A673 (cell line): ENCODE measurements around the gene SRSF10.

Experiments used
- EZH2 ChIP-seq: fragments of 200-600 bp; sonication (generic); IDR thresholded peaks from 2 replicates; pipeline ENCODE4 v1.6.1; 2017; ENCODE audit warnings: borderline replicate concordance, low read depth, mild to moderate bottlenecking, mixed read lengths, antibody characterized with exemption, low read length; ENCODE audit not compliant: poor library complexity, severe bottlenecking
- TF ChIP-seq, protein P1 (sequence below): fragments of 300-800, 200-600 bp; sonication (generic); conservative IDR thresholded peaks from 2 replicates; pipeline ENCODE4 v1.5.1; 2017; ENCODE audit warnings: low read depth, mild to moderate bottlenecking, antibody characterized with exemption, low read length, moderate library complexity, mixed read lengths

DNA sequence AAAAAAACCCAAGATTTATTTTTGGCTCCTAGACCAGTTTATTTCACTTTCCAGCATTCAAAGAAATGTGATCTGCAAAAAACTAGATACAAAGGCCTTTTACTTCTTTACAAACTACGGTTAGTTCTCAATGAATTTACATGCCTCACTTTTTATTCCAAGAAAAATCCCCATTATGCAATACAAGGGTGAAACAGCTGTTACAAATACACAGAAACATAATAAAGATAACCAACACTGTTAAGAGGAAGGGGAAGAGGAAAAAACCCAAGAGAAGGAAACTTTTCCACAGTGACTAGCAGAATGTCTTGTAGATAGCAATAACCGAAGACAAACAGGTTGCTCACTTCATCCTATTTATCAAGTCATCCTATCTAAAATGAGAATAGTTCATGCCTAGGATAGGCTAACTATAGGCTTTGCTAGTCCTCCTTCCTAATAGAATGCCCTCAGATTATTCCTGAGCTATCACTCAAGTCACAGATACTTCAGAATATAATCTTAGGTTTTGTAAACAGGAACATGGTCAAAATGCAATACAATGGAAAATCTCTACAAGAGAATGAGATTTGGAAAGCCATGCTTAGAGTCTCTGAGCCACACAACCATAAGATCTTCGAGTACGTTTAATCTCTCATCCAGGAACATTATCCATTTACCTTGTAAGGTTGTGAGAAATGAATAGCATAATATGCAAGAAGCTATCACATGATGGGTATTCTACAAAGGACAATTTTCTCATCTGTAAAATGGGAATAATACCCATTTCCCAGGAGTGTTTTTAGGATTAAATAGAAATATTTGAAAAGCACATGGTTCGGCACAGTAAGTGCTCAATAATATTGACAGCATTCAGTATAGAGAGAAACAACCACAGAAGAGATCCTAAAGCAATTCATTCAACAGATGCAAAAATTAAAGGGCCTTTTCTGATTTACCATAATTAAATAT lies 15.1 kb downstream of the SRSF10 start:
- TF ChIP-seq, protein P1, sequence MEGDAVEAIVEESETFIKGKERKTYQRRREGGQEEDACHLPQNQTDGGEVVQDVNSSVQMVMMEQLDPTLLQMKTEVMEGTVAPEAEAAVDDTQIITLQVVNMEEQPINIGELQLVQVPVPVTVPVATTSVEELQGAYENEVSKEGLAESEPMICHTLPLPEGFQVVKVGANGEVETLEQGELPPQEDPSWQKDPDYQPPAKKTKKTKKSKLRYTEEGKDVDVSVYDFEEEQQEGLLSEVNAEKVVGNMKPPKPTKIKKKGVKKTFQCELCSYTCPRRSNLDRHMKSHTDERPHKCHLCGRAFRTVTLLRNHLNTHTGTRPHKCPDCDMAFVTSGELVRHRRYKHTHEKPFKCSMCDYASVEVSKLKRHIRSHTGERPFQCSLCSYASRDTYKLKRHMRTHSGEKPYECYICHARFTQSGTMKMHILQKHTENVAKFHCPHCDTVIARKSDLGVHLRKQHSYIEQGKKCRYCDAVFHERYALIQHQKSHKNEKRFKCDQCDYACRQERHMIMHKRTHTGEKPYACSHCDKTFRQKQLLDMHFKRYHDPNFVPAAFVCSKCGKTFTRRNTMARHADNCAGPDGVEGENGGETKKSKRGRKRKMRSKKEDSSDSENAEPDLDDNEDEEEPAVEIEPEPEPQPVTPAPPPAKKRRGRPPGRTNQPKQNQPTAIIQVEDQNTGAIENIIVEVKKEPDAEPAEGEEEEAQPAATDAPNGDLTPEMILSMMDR: no peak
- no peak for TF ChIP-seq EZH2
